ENCODE results near the gene ZSCAN22.

DNA sequence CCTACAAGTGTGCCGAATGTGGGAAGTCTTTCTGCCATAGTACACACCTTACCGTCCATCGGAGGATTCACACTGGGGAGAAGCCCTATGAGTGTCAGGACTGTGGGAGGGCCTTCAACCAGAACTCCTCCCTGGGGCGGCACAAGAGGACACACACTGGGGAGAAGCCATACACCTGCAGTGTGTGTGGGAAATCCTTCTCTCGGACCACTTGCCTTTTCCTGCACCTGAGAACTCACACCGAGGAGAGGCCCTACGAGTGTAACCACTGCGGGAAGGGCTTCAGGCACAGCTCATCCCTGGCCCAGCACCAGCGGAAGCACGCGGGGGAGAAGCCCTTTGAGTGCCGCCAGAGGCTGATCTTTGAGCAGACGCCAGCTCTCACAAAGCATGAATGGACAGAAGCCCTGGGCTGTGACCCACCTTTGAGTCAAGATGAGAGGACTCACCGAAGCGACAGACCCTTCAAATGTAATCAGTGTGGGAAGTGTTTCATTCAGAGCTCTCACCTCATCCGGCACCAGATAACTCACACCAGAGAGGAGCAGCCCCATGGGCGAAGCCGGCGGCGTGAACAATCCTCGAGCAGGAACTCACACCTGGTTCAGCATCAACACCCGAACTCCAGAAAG is 31.9 kb upstream of the ZSCAN22 start:
- TF ChIP-seq, protein P1, sequence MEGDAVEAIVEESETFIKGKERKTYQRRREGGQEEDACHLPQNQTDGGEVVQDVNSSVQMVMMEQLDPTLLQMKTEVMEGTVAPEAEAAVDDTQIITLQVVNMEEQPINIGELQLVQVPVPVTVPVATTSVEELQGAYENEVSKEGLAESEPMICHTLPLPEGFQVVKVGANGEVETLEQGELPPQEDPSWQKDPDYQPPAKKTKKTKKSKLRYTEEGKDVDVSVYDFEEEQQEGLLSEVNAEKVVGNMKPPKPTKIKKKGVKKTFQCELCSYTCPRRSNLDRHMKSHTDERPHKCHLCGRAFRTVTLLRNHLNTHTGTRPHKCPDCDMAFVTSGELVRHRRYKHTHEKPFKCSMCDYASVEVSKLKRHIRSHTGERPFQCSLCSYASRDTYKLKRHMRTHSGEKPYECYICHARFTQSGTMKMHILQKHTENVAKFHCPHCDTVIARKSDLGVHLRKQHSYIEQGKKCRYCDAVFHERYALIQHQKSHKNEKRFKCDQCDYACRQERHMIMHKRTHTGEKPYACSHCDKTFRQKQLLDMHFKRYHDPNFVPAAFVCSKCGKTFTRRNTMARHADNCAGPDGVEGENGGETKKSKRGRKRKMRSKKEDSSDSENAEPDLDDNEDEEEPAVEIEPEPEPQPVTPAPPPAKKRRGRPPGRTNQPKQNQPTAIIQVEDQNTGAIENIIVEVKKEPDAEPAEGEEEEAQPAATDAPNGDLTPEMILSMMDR (conservative IDR thresholded peaks at IDR 0.05), result no peak
- no peak for TF ChIP-seq EZH2 (IDR thresholded peaks at IDR 0.05; ENCODE audit: low read depth)

Data from PC-9 (cell line).